Heart right ventricle (tissue), 16 donors: ENCODE results near the gene GSS. TPM values are rescaled to one million over a fixed set of nuclear protein-coding genes. Genes with fewer than 3 reads are reported as not detected.

Experiments used
- ATAC-seq, 8 donors: fragments of 200-7000 bp; cut with Tn5 transposase; one replicate each; pipeline ENCODE4 v1.9.1; 2020; ENCODE audit warnings: mild to moderate bottlenecking in 8 of 8, moderate library complexity in 8 of 8, moderate number of reproducible peaks in 1 of 8
- DNase-seq, 2 donors: peaks; one replicate each; pipeline ENCODE4 v3.0.0-alpha.2; 2020
- H3K27ac ChIP-seq, 10 donors: fragments of 200-600 bp; sonication (generic) in 2 of 10; one replicate each; pipeline versions ENCODE4 v1.5.0 to v1.8.0; 2020 to 2022; ENCODE audit warnings: mild to moderate bottlenecking in 3 of 10
- H3K27me3 ChIP-seq, 7 donors: fragments of 200-600 bp; one replicate each; pipeline ENCODE4 v1.8.0; 2021 to 2022; ENCODE audit warnings: mild to moderate bottlenecking in 2 of 7
- H3K36me3 ChIP-seq, 9 donors: fragments of 200-600 bp; sonication (generic) in 1 of 9; one replicate each; pipeline versions ENCODE4 v1.5.0 to v1.8.0; 2020 to 2022; ENCODE audit warnings: mild to moderate bottlenecking in 2 of 9
- H3K4me1 ChIP-seq, 9 donors: fragments of 200-600 bp; sonication (generic) in 1 of 9; one replicate each; pipeline versions ENCODE4 v1.5.0 to v1.8.0; 2020 to 2022; ENCODE audit warnings: mild to moderate bottlenecking in 4 of 9
- H3K4me3 ChIP-seq, 10 donors: fragments of 200-600 bp; sonication (generic) in 2 of 10; one replicate each; pipeline versions ENCODE4 v1.5.0 to v1.8.0; 2020 to 2022; ENCODE audit warnings: mild to moderate bottlenecking in 7 of 10, moderate library complexity in 2 of 10
- H3K9me3 ChIP-seq, 11 donors: fragments of 200-600 bp in 10 of 11; sonication (generic) in 2 of 11; one replicate each; pipeline versions ENCODE4 v1.5.0 to v1.8.0; 2013 to 2022; ENCODE audit warnings: mild to moderate bottlenecking in 2 of 11, control low read depth in 1 of 11, moderate library complexity in 1 of 11
- CTCF ChIP-seq, 9 donors: fragments of 200-600 bp; sonication (generic) in 2 of 9; IDR thresholded peaks; one replicate each; pipeline versions ENCODE4 v1.5.0 to v1.8.0; 2021 to 2022; ENCODE audit warnings: antibody characterized with exemption in 9 of 9, mild to moderate bottlenecking in 5 of 9, moderate library complexity in 1 of 9
- WGBS, 2 donors: extraction: QIAGEN DNeasy Blood & Tissue Kit; methylation state at CpG; one replicate each; pipeline ENCODE4 v1.1.7; 2013; ENCODE audit warnings: inconsistent platforms in 1 of 2; 5-methylcytosine and 5-hydroxymethylcytosine counted together
- intact Hi-C, 10 donors: fragments of 100-400 bp; cut with DNase I; formaldehyde crosslinking; loops; one replicate each; pipeline versions ENCODE4 v1.11.1 to v1.14.2; 2022
- polyA plus RNA-seq, 2 donors: library from polyadenylated mRNA; stranded (reverse); fragments of 200-250 nt; gene quantifications; one replicate each; pipeline ENCODE4 v1.2.3, GENCODE V29; 2013
- total RNA-seq, 10 donors: library from RNA; stranded (reverse); fragmentation: NEBNext Ultra II Directional in 3 of 10; extraction: Animal tissue kit (Norgen Biotek cat#: 25700) in 3 of 10; gene quantifications; one replicate each; pipeline versions ENCODE4 v1.2.1 to v1.2.4, GENCODE V29; 2021 to 2023
- donor health status: Arrhythmogenic right ventricular cardiomyopathy.
- donor health status: ischemic (EF 13 %, LVEDD 7.1; RV severe dilation, severe dysfunction).
- donor health status: healthy with polysubstance abuse.
- donor health status: DM: no; HTN: yes; CAD: no.
- donor health status: DM: no; HTN: no; CAD: no.
- donor health status: ischemic (EF 25% LVEDD 6.9; RV normal size, moderate dysfunction).
- donor health status: ischemic (EF 25% LVEDD 5.7; RV mildly dilated, moderate dysfunction).
- donor health status: healthy.
- donor health status: DM: yes; HTN: yes; CAD: no.
- donor health status: Ischemic cardiomyopathy.
- donor health status: ischemic (EF 35%, LVEDD 5.7; RV mildly dilated, moderate dysfunction).
- donor health status: nonischemic (EF 11% LVEDD 7.7; RV severe dilation, severe dysfunction).
- donor health status: DM: yes; HTN: yes; CAD: no.
- donor health status: PGD.
- donor health status: ischemic (EF 29% LVEDD 5.4; RV normal size, mild dysfunction).
- donor health status: nonischemic (EF 23%, LVEDD 6.1; RV moderate dilation, normal function).

The GSS gene
- total and polyA plus RNA-seq, 12 donors: 20.0 to 60.4 (median 25.9) TPM

- TF ChIP-seq CTCF (IDR thresholded peaks at IDR 0.05): no peak
- 35 to 50% methylated on average over 42 of the region's 42 CpGs for WGBS, 2 donors
- intact Hi-C loops: no loop called here
- peak; percentile 75 to 79 for DNase-seq
- Histone ChIP-seq H3K36me3 (peaks cover 0 to 9% (median 0%) of the 10 kb centered on the region in 9 donors), H3K4me3 (peak overlapping the region; percentile 32 to 65 (median 56)), H3K27me3 (peaks cover 0 to 13% (median 0%) of the 10 kb centered on the region in 7 donors), H3K9me3 (no peaks in the 10 kb centered on the region), H3K27ac (peak overlapping the region; percentile 76 to 98 (median 88)), H3K4me1 (peaks cover 8 to 56% (median 23%) of the 10 kb centered on the region in 9 donors)
- ATAC-seq: peak; percentile 50 to 75 (median 65)
These were observed 24.0 kb upstream of the GSS start for GRCh38 chr20:34979366-34980153.

GRCh38 chr20:34978092-34978744, 22.6 kb upstream of the GSS start:
- DNase-seq: peak in 1 of 2 donors; percentile 44
- Histone ChIP-seq H3K36me3 (peaks cover 0 to 9% (median 0%) of the 10 kb centered on the region in 9 donors), H3K4me3 (peak overlapping the region; percentile 33 to 65 (median 56)), H3K4me1 (peaks cover 3 to 42% (median 12%) of the 10 kb centered on the region in 9 donors), H3K27ac (peak overlapping the region; percentile 76 to 98 (median 88)), H3K27me3 (no peaks in the 10 kb centered on the region), H3K9me3 (no peaks in the 10 kb centered on the region)
- WGBS, 2 donors: 32 to 60% methylated on average over 10 of the region's 10 CpGs
- no peak for TF ChIP-seq CTCF (IDR thresholded peaks at IDR 0.05)
- ATAC-seq: peak in 7 of 8 donors; percentile 21 to 61 (median 56)
- intact Hi-C loops: no loop called here

GRCh38 chr20:34977365-34978091, 21.9 kb upstream of the GSS start:
- Histone ChIP-seq H3K4me1 (peaks cover 0 to 36% (median 6%) of the 10 kb centered on the region in 9 donors), H3K4me3 (peak overlapping the region; percentile 33 to 65 (median 56)), H3K27ac (peak overlapping the region; percentile 76 to 98 (median 88)), H3K27me3 (no peaks in the 10 kb centered on the region), H3K9me3 (no peaks in the 10 kb centered on the region), H3K36me3 (peaks cover 0 to 9% (median 0%) of the 10 kb centered on the region in 9 donors)
- peak; percentile 46 to 69 (median 60) for ATAC-seq
- intact Hi-C loops: no loop called here
- 29 to 37% methylated on average over 17 of the region's 17 CpGs for WGBS, 2 donors
- no peak for TF ChIP-seq CTCF (IDR thresholded peaks at IDR 0.05)
- peak; percentile 65 to 79 for DNase-seq

GRCh38 chr20:34976286-34976685, 20.7 kb upstream of the GSS start:
- H3K4me1 ChIP-seq: peaks cover 0 to 23% (median 5%) of the 10 kb centered on the region in 9 donors
- WGBS, 2 donors: 63 to 73% methylated on average over 12 of the region's 12 CpGs
- no peaks in the 10 kb centered on the region for H3K9me3 ChIP-seq
- H3K36me3 ChIP-seq: peaks cover 0 to 9% (median 0%) of the 10 kb centered on the region in 9 donors
- no peaks in the 10 kb centered on the region for H3K27me3 ChIP-seq
- no peak overlapping the region for H3K4me3 ChIP-seq
- no peak for ATAC-seq
- intact Hi-C loops: no loop called here
- TF ChIP-seq CTCF (IDR thresholded peaks at IDR 0.05): no peak
- H3K27ac ChIP-seq: peak overlapping the region in 6 of 10 donors; percentile 82 to 98 (median 93)
- DNase-seq: no peak
